Stimulated activated CD8-positive, alpha-beta memory T cell treated with anti-CD3 and anti-CD28 coated beads, Interleukin-12 subunit alpha, Interleukin-12 subunit beta, amount 100 ng/mL, for 24 hours (primary cell): Measurements from ENCODE around the gene CRYBB1.

ENCODE experiments used
- DNase-seq: peaks from one replicate; pipeline ENCODE4 v3.0.0-alpha.2; 2020; ENCODE audit errors: extremely low read depth

CRYBB1 gene

DNA sequence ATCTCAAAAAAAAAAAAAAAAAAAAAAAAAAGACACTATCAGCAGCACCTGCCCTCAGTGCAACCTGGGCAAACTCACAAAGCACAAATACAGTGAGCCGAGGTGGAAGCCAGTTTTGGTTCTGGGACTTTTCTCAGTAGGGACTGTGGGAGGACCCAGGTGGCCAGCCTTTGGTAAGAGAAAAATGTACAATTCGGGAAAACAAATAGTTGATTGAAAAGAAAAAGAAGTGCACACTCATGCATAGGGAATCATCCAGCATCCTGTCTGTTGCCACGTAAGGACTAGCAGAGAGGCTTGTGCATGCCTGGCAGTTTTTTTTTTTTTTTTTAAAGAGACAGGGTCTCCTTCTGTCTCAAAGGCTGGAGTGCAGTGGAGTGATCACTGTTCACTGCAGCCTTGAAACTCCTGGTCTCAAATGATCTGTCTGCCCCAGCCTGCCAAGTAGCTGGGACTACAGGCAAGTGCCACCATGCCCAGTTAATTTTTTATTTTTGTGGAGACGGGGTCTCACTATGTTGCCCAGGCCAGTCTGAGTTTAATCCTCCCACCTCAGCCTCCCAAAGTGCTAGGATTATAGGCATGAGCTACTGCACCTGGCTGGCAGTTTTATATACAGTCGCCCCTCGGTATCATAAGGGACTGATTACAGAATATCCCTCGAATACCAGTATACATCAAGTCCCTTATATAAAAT is 64.6 kb downstream of the CRYBB1 start:
- DNase-seq: no peak

- DNase-seq: no peak
Measured at GRCh38 chr22:26552466-26552865, 65.4 kb downstream of the CRYBB1 start.

DNA sequence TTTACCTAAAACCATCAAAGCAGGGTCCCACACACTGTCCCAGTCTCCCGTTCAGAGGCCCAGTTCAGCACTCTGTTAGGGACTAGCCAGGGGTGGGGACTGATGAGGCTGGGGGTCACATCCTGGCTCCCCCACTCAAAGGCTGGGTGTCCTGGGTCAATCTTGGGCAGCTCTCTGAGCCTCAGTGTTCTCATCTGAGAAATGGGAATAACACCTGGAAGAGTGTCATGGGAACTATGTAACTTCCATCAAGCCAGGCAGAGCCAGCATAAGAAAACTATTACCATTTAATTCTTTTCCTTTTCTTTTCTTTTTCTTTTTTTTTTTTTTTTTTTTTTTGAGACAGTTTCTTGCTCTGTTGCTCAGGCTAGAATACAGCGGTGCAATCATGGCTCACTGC is 66.3 kb downstream of the CRYBB1 start:
- no peak for DNase-seq

GRCh38 chr22:26550498-26551033 is 67.3 kb downstream of the CRYBB1 start:
- no peak for DNase-seq

DNA sequence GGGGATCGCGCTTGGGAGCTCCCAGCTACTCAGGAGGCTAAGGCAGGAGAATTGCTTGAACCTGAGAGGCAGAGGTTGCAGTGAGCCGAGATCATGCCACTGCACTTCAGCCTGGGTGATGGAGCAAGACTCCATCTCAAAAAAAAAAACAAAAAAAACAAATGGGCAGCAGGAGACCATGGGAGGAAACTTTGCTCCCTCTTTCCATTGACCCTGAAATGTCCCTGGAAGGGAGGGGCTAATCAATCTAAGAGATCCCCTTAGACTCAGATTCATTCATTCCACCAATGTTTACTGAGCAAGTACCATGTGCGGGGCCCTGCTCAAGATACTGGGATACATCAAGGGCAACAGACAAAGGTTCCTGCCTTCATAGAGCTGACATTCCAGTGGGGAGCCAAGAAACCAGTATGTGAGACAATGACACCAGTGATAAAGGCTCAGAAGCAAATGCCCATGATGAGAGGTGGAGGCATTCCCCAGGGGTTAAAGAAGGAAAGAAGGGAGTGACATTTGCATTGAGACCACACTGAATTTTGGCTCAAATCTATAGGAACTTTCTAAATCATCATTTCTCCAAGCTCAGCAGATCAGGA is 67.8 kb downstream of the CRYBB1 start:
- DNase-seq: no peak
